Measurements from ENCODE around the gene LRMDA.

- TF ChIP-seq CTCF (IDR thresholded peaks at IDR 0.05) (no peak), POLR2A (IDR thresholded peaks at IDR 0.05) (no peak)
Measured at GRCh38 chr10:75648854-75649253, 217.4 kb downstream of the LRMDA start.

All from sigmoid colon (tissue), 3 donors.